GM12878 (cell line): ENCODE results near the gene YIPF4. TPM values are rescaled to one million over a fixed set of nuclear protein-coding genes. Genes with fewer than 3 reads are reported as not detected.

ENCODE experiments used
- ATAC-seq: fragments of 200-7000 bp; cut with Tn5 transposase; 3 replicates; pipeline ENCODE4 v1.9.1; 2020; ENCODE audit warnings: mild to moderate bottlenecking, moderate library complexity
- BruUV-seq: library from RNA; stranded (reverse); fragments of 400-500 nt; replicated peaks from 2 replicates; lab custom pipeline; 2021; lab: Mats Ljungman, UMichigan
- CTCF ChIA-PET: fragments of 300-600 bp; sonication (Branson Sonifier 250); formaldehyde crosslinking; extraction: SDS; loops from one replicate; lab custom pipeline; 2021; ENCODE audit warnings: inconsistent platforms; lab: Yijun Ruan, JAX
- POLR2A ChIA-PET: fragments of 350-600 bp; formaldehyde crosslinking; extraction: SDS; loops from one replicate; lab custom pipeline; 2021; ENCODE audit warnings: inconsistent platforms; lab: Charles Lee
- RAD21 ChIA-PET: fragments of 300-600 bp; sonication (Branson Sonifier 250); formaldehyde crosslinking; loops from one replicate; lab custom pipeline; 2023; ENCODE audit warnings: antibody characterized with exemption; ENCODE audit not compliant: unreplicated experiment; lab: Charles Lee
- SMC1A ChIA-PET: fragments of 300-600 bp; sonication (Branson Sonifier 250); formaldehyde crosslinking; loops from one replicate; lab custom pipeline; 2023; ENCODE audit not compliant: unreplicated experiment, uncharacterized antibody; lab: Charles Lee
- DNase-seq: peaks from one replicate; pipeline ENCODE4 v3.0.0-alpha.2; 2011; ENCODE audit warnings: low read depth, low spot score
- FAIRE-seq: peaks from 3 replicates; lab custom pipeline; 2011; peaks lifted over from hg19 to GRCh38; lab: Jason Lieb, UNC
- H2AFZ ChIP-seq: 2 replicates; pipeline ENCODE4 v1.6.0; 2011; ENCODE audit warnings: low read depth, low read length, control low read depth; ENCODE audit not compliant: control insufficient read depth
- H3K27ac ChIP-seq: 2 replicates; pipeline ENCODE4 v1.5.1; 2011; ENCODE audit warnings: control low read depth; ENCODE audit not compliant: control insufficient read depth, insufficient read depth
- H3K27me3 ChIP-seq, 2 experiments: replicated peaks in 1 of 2; 2 replicates each; pipeline versions ENCODE4 v1.6.0 to v1.6.1; 2011; ENCODE audit warnings: low read length in 1 of 2; ENCODE audit not compliant: control insufficient read depth in 2 of 2, insufficient read depth in 2 of 2
- H3K36me3 ChIP-seq, 2 experiments: 2 replicates each; pipeline ENCODE4 v1.5.1; 2011; ENCODE audit warnings: low read length in 1 of 2; ENCODE audit not compliant: control insufficient read depth in 2 of 2, insufficient read depth in 2 of 2
- H3K4me1 ChIP-seq: 2 replicates; pipeline ENCODE4 v1.6.1; 2011; ENCODE audit warnings: mild to moderate bottlenecking, low read length, moderate library complexity, mixed read lengths; ENCODE audit not compliant: control insufficient read depth, insufficient read depth
- H3K4me2 ChIP-seq: 2 replicates; pipeline ENCODE4 v1.6.0; 2011; ENCODE audit warnings: control low read depth; ENCODE audit not compliant: control insufficient read depth, insufficient read depth
- H3K4me3 ChIP-seq: fragments of 200-600 bp; sonication (generic); 2 replicates; pipeline ENCODE4 v1.5.1; 2016
- H3K79me2 ChIP-seq: 2 replicates; pipeline ENCODE4 v1.6.0; 2011; ENCODE audit warnings: low read length; ENCODE audit not compliant: control insufficient read depth, insufficient read depth
- H3K9ac ChIP-seq: 2 replicates; pipeline ENCODE4 v1.8.0; 2011; ENCODE audit warnings: low read length, control low read depth, mixed read lengths; ENCODE audit not compliant: control insufficient read depth, insufficient read depth
- H3K9me3 ChIP-seq: replicated peaks from 3 replicates; pipeline ENCODE4 v1.5.1; 2011; ENCODE audit warnings: mild to moderate bottlenecking, low read length; ENCODE audit not compliant: control insufficient read depth, insufficient read depth
- H4K20me1 ChIP-seq: 2 replicates; pipeline ENCODE4 v1.6.0; 2011; ENCODE audit not compliant: control insufficient read depth, insufficient read depth
- CEBPB ChIP-seq, 2 experiments: fragments of 150-350 bp in 1 of 2; IDR thresholded peaks; 2 replicates each; pipeline ENCODE4 v1.6.1; 2012 to 2014; ENCODE audit warnings: low read depth in 2 of 2, low read length in 2 of 2, borderline replicate concordance in 1 of 2, inconsistent platforms in 1 of 2
- IKZF2 ChIP-seq, 2 experiments: fragments of 450-650 bp; IDR thresholded peaks; 2 replicates each; pipeline ENCODE4 v1.6.1; 2017; ENCODE audit warnings: mild to moderate bottlenecking in 2 of 2, moderate library complexity in 2 of 2
- NR2F1 ChIP-seq: fragments of 450-650 bp; conservative IDR thresholded peaks from 2 replicates; pipeline ENCODE4 v1.6.1; 2017; ENCODE audit warnings: mild to moderate bottlenecking
- NRF1 ChIP-seq: conservative IDR thresholded peaks from 2 replicates; pipeline ENCODE4 v1.6.1; 2011; ENCODE audit warnings: mild to moderate bottlenecking, low read depth, low read length, improper control_type of control experiment
- PAX8 ChIP-seq: fragments of 450-650 bp; IDR thresholded peaks from 2 replicates; pipeline ENCODE4 v1.6.1; 2017; ENCODE audit warnings: mild to moderate bottlenecking, moderate library complexity
- WRNIP1 ChIP-seq: IDR thresholded peaks from 2 replicates; pipeline ENCODE4 v1.6.1; 2011; ENCODE audit warnings: low read depth, low read length, improper control_type of control experiment, borderline replicate concordance
- WGBS: methylation state at CpG from one replicate; pipeline ENCODE4 v1.1.6; 2016; ENCODE audit warnings: low lambda C conversion rate; ENCODE audit not compliant: insufficient replicate concordance, insufficient coverage; ENCODE audit errors: missing lambda C conversion rate; 5-methylcytosine and 5-hydroxymethylcytosine counted together
- in situ Hi-C: fragments of 300-500 bp; cut with MboI; formaldehyde crosslinking; loops from 9 replicates; pipeline ENCODE4 v1.14.3; 2018; ENCODE audit warnings: mixed read lengths
- intact Hi-C: fragments of 100-400 bp; cut with micrococcal nuclease; formaldehyde crosslinking; loops from one replicate; pipeline ENCODE4 v1.14.2; 2022; ENCODE audit not compliant: unreplicated experiment
- polyA plus RNA-seq, 11 experiments: library from polyadenylated mRNA; depleted of rRNA in 4 of 11; unstranded in 6 of 11; stranded (reverse) in 5 of 11; fragments of >200 nt; fragmentation: Nextera tagmentation in 4 of 11; fragmentation: Illumina TruSeq in 1 of 11; extraction: Ambion mirVana in 4 of 11; extraction: Trizol in 1 of 11; gene quantifications; 1 replicate in 1 of 11; 2 replicates in 10 of 11; pipeline versions ENCODE4 v1.2.1 to v1.2.3, GENCODE V29; 2011 to 2016; ENCODE audit warnings: inconsistent platforms in 2 of 11, missing spikeins in 2 of 11, low read depth in 1 of 11
- total RNA-seq, 4 experiments: library from RNA; depleted of rRNA in 3 of 4; stranded (reverse); fragments of >200 nt in 3 of 4; fragmentation: Illumina TruSeq in 1 of 4; extraction: Trizol in 1 of 4; gene quantifications; 2 replicates each; pipeline versions ENCODE4 v1.2.1 to v1.2.3, GENCODE V29; 2013 to 2021

YIPF4 gene
- total and polyA plus RNA-seq, 10 of the 15 experiments (the other 5 are each of a cell fraction or from before 2014, with no cell fraction given) = 2.8 to 60.4 (median 11.1) TPM

DNA sequence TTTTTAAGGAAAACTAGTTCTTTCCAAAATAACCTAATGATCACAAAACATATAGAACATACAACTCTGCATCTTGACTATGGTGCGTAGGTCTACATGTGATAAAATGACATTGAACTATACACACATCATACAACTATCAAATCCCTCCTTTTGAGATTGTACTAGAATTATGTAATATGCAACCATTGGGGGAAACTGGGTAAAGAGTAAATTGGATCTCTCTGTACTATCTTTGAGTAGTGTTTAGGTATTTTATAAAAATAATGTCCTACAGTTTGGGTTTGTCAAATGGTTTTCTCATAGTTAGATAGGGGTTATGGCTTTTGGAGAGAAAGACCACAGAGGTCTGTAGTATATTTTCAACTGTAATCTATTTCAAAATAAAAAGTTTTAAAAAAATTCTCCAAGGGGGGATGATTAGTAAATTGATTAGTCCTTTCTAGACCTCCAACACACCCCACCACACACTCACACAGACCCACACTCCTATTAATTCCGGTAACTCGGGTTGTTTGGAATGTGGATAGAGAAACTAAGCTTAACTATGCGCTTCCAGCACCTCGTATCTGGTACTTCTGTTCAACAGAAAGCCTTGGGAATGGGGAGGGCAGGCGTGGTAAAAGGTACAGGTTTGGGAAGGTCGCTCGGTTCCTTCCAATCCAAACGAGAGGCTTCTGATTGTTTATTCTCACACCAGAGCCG, 78.4 kb downstream of the YIPF4 start:
- Histone ChIP-seq H2AFZ (peak overlapping the region; percentile 89), H3K27ac (peak overlapping the region; percentile 91), H3K4me2 (peak overlapping the region; percentile 90), H3K27me3 (no peaks in the 10 kb centered on the region), H3K9me3 (no peaks in the 10 kb centered on the region), H3K36me3 (no peaks in the 10 kb centered on the region), H3K4me3 (peak overlapping the region; percentile 84), H3K4me1 (peaks cover 4% of the 10 kb centered on the region), H4K20me1 (no peaks in the 10 kb centered on the region; the same call in 1 of the 2 replicates), H3K9ac (peak overlapping the region; percentile 96), H3K79me2 (peaks cover 47% of the 10 kb centered on the region)
- ChIA-PET CTCF (no interaction called here), POLR2A (interaction anchor here (0.6 kb wide), 1 partner anchor 76 kb away, joined by 6 read pairs; no protein-coding TSS in a partner anchor), SMC1A (no interaction called here), RAD21 (no interaction called here)
- WGBS = 11% methylated on average over 10 of the region's 10 CpGs
- FAIRE-seq (no peak), ATAC-seq (no peak; the same call in 2 of the 3 replicates), DNase-seq (no peak)
- no peak for TF ChIP-seq NRF1
- peak; percentile 56 to 58; a peak in 2 of 4 replicates for TF ChIP-seq IKZF2 (IDR thresholded peaks at IDR 0.05)
- TF ChIP-seq CEBPB (IDR thresholded peaks at IDR 0.05; ENCODE audit: borderline replicate concordance in 1 of 2, low read depth in 2 of 2, low read length in 2 of 2) = 0 out of 4 replicates have a peak, but pooled peaks of 1 of the 2 experiments have one; percentile 41
- TF ChIP-seq PAX8 = 0 out of 2 replicates have a peak, but pooled peaks have one; percentile 40
- TF ChIP-seq WRNIP1 = no peak
- TF ChIP-seq NR2F1 = no peak
- BruUV-seq = TSS peak; percentile 98
- in situ Hi-C loops (no loop called here), intact Hi-C loops (loop anchor here (5.0 kb wide), 2 partner anchors 79 to 189 kb away; partner anchors contain the start of genes SLC30A6 and YIPF4)
